Hepatocyte (in vitro differentiated cells): ENCODE results near the gene ACOXL. TPM values are rescaled to one million over a fixed set of nuclear protein-coding genes. Genes with fewer than 3 reads are reported as not detected.

ENCODE experiments used
- DNase-seq: peaks from one replicate; pipeline ENCODE4 v3.0.0-alpha.2; 2016; ENCODE audit warnings: low spot score
- H2AFZ ChIP-seq: fragments of 200-600 bp; sonication (generic); 2 replicates; pipeline ENCODE4 v1.6.0; 2016; ENCODE audit warnings: antibody characterized with exemption, mild to moderate bottlenecking
- H3K27ac ChIP-seq: fragments of 200-600 bp; sonication (generic); 2 replicates; pipeline ENCODE4 v1.5.1; 2016; ENCODE audit warnings: mild to moderate bottlenecking
- H3K27me3 ChIP-seq: fragments of 200-600 bp; sonication (generic); 2 replicates; pipeline ENCODE4 v1.6.1; 2016
- H3K36me3 ChIP-seq: fragments of 200-600 bp; sonication (generic); replicated peaks from 2 replicates; pipeline ENCODE4 v1.5.1; 2016; ENCODE audit warnings: low read depth; ENCODE audit not compliant: insufficient read depth
- H3K4me1 ChIP-seq: fragments of 200-600 bp; sonication (generic); 2 replicates; pipeline ENCODE4 v1.5.1; 2016; ENCODE audit warnings: mild to moderate bottlenecking, moderate library complexity; ENCODE audit not compliant: insufficient read depth
- H3K4me2 ChIP-seq: fragments of 200-600 bp; sonication (generic); 2 replicates; pipeline ENCODE4 v1.6.0; 2016
- H3K4me3 ChIP-seq: fragments of 200-600 bp; sonication (generic); 2 replicates; pipeline ENCODE4 v1.5.1; 2016; ENCODE audit warnings: mild to moderate bottlenecking
- H3K79me2 ChIP-seq: fragments of 200-600 bp; sonication (generic); 2 replicates; pipeline ENCODE4 v1.6.0; 2017; ENCODE audit warnings: mild to moderate bottlenecking
- H3K9me2 ChIP-seq: fragments of 200-600 bp; sonication (generic); replicated peaks from 2 replicates; pipeline ENCODE4 v1.6.0; 2017; ENCODE audit warnings: mild to moderate bottlenecking; ENCODE audit not compliant: insufficient read depth
- H3K9me3 ChIP-seq: fragments of 200-600 bp; sonication (generic); 2 replicates; pipeline ENCODE4 v1.5.1; 2016; ENCODE audit warnings: low read depth, mild to moderate bottlenecking
- H4K20me1 ChIP-seq: fragments of 200-600 bp; sonication (generic); 2 replicates; pipeline ENCODE4 v1.6.0; 2016; ENCODE audit warnings: mild to moderate bottlenecking; ENCODE audit not compliant: insufficient read depth, poor library complexity, severe bottlenecking
- CTCF ChIP-seq: fragments of 200-600 bp; sonication (generic); IDR thresholded peaks from 2 replicates; pipeline ENCODE4 v1.5.1; 2016; ENCODE audit warnings: antibody characterized with exemption, mild to moderate bottlenecking; ENCODE audit not compliant: poor library complexity
- EZH2 ChIP-seq: fragments of 200-600 bp; sonication (generic); IDR thresholded peaks from 2 replicates; pipeline ENCODE4 v1.6.1; 2016; ENCODE audit warnings: antibody characterized with exemption, mild to moderate bottlenecking, borderline replicate concordance
- EZH2phosphoT487 ChIP-seq: fragments of 200-600 bp; sonication (generic); IDR thresholded peaks from one replicate; pipeline ENCODE4 v1.6.1; 2018; ENCODE audit warnings: antibody characterized with exemption, mild to moderate bottlenecking, low read depth, moderate library complexity; ENCODE audit not compliant: unreplicated experiment, severe bottlenecking
- WGBS: methylation state at CpG from one replicate; pipeline ENCODE4 v1.1.6; 2016; ENCODE audit warnings: low lambda C conversion rate; ENCODE audit errors: missing lambda C conversion rate; 5-methylcytosine and 5-hydroxymethylcytosine counted together
- polyA plus RNA-seq: library from polyadenylated mRNA; unstranded; fragments of >200 nt; fragmentation: Nextera tagmentation; extraction: Ambion mirVana; gene quantifications from 2 replicates; pipeline ENCODE4 v1.2.1, GENCODE V29; 2016
- total RNA-seq: library from RNA; depleted of rRNA; stranded (reverse); fragments of >200 nt; gene quantifications from 2 replicates; pipeline ENCODE4 v1.2.3, GENCODE V29; 2014

Gene ACOXL
- total and polyA plus RNA-seq, 2 experiments from 2014 or later: 0.23 to 1.1 TPM

DNA sequence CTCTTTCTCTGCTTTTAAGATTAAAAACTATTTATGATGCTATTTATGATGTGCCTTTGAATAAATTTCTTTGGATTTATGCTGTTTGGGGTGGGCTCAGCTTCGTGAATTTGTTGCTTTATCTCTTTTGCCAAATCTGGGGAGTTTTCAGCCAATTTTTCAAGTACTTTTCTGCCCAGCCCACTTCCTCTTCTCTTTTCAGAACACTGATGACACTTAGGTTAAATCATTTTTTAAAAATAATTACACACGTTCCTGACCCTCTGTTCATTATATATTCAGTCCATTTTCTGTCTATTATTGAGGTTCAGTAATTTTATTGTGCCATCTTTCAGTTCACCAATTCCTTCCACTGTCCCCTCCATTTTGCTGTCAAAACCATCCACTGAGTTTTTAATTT is 373.6 kb downstream of the ACOXL start:
- Histone ChIP-seq H3K4me2 (no peak overlapping the region), H2AFZ (no peak overlapping the region), H3K79me2 (no peaks in the 10 kb centered on the region), H3K9me2 (no peaks in the 10 kb centered on the region), H3K4me1 (no peaks in the 10 kb centered on the region), H3K27me3 (no peaks in the 10 kb centered on the region), H3K27ac (no peak overlapping the region), H3K9me3 (no peaks in the 10 kb centered on the region), H3K36me3 (no peaks in the 10 kb centered on the region), H3K4me3 (no peak overlapping the region), H4K20me1 (no peaks in the 10 kb centered on the region)
- DNase-seq: no peak
- 74% methylated on average over 2 of the region's 2 CpGs for WGBS
- TF ChIP-seq CTCF: no peak
- no peak for TF ChIP-seq EZH2phosphoT487
- no peak for TF ChIP-seq EZH2

- Histone ChIP-seq H3K9me3 (no peaks in the 10 kb centered on the region), H3K4me2 (no peak overlapping the region), H3K79me2 (no peaks in the 10 kb centered on the region), H3K36me3 (no peaks in the 10 kb centered on the region), H3K27me3 (no peaks in the 10 kb centered on the region), H3K4me1 (no peaks in the 10 kb centered on the region), H3K9me2 (no peaks in the 10 kb centered on the region), H3K27ac (no peak overlapping the region), H4K20me1 (no peaks in the 10 kb centered on the region), H3K4me3 (no peak overlapping the region), H2AFZ (no peak overlapping the region)
- WGBS: 95% methylated on average over 5 of the region's 5 CpGs
- no peak for DNase-seq
- no peak for TF ChIP-seq EZH2phosphoT487
- no peak for TF ChIP-seq EZH2
- TF ChIP-seq CTCF: no peak
These were observed 374.3 kb downstream of the ACOXL start for GRCh38 chr2:111106706-111107105.

DNA sequence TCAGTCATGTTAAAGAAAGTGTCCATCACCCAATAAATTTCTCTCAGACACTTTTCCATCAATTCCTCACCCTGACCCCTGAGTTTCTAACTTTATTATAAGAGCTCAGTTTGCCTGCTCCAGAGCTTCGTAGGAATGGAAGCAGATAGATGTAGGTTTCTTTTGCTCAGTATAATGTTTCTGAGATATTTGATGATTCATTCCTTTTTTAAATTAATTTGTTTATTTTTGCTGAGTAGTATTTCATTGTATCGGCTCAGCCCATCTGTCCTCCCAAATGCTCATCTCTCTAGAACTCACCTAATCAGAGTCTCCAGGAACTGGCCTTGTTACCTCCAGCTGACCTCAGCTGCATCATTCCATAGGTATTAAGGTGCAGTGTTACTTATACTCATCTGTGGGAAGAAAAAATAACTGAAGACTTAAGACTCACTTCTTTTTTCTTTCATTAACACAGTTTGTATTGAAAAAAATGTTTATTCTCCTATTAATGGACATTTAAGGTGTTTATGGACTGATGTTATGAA is 376.4 kb downstream of the ACOXL start:
- Histone ChIP-seq H3K4me1 (no peaks in the 10 kb centered on the region), H2AFZ (no peak overlapping the region), H3K4me2 (no peak overlapping the region), H3K9me3 (no peaks in the 10 kb centered on the region), H3K27me3 (no peaks in the 10 kb centered on the region), H3K27ac (no peak overlapping the region), H4K20me1 (no peaks in the 10 kb centered on the region), H3K36me3 (no peaks in the 10 kb centered on the region), H3K79me2 (no peaks in the 10 kb centered on the region), H3K4me3 (no peak overlapping the region), H3K9me2 (no peaks in the 10 kb centered on the region)
- WGBS: 97% methylated on average over 2 of the region's 2 CpGs
- DNase-seq: no peak
- no peak for TF ChIP-seq EZH2phosphoT487
- no peak for TF ChIP-seq CTCF
- TF ChIP-seq EZH2: no peak
